Stimulated activated CD4-positive, alpha-beta T cell treated with anti-CD3 and anti-CD28 coated beads, Interleukin-2, amount 100 ng/mL, for 48 hours (primary cell): ENCODE data around the gene LRRC14B.

Experiments used
- DNase-seq, 2 donors: peaks; one replicate each; pipeline ENCODE4 v3.0.0-alpha.2; 2020

Gene LRRC14B

GRCh38 chr5:191036-191948 is at the start of gene LRRC14B:
Gene LRRC14B, plus strand, starts transcription at chr5:191495. Its CDS starts 44 bp downstream, at chr5:191539.
- DNase-seq, result no peak

- DNase-seq, result no peak
These were observed 49.5 kb upstream of the LRRC14B start for GRCh38 chr5:141761-142160.

GRCh38 chr5:142246-142810 is 49.0 kb upstream of the LRRC14B start:
- DNase-seq, result no peak

- DNase-seq, result no peak
These were observed 48.3 kb upstream of the LRRC14B start for GRCh38 chr5:143041-143440.

GRCh38 chr5:144941-145340 is 46.4 kb upstream of the LRRC14B start:
- DNase-seq, result no peak

GRCh38 chr5:145585-146323 is 45.5 kb upstream of the LRRC14B start:
- DNase-seq, result no peak

GRCh38 chr5:147751-148150 is 43.5 kb upstream of the LRRC14B start:
- no peak for DNase-seq

- no peak for DNase-seq
These were observed 41.4 kb upstream of the LRRC14B start for GRCh38 chr5:149745-150485.

- no peak for DNase-seq
These were observed 40.5 kb upstream of the LRRC14B start for GRCh38 chr5:150746-151145.

GRCh38 chr5:152077-152476 is 39.2 kb upstream of the LRRC14B start:
- no peak for DNase-seq

- DNase-seq, result no peak
These were observed 38.0 kb upstream of the LRRC14B start for GRCh38 chr5:153256-153655.

- no peak for DNase-seq
These were observed 37.1 kb upstream of the LRRC14B start for GRCh38 chr5:154236-154635.

GRCh38 chr5:154826-155225 is 36.5 kb upstream of the LRRC14B start:
- DNase-seq, result no peak

- DNase-seq, result no peak
These were observed 35.5 kb upstream of the LRRC14B start for GRCh38 chr5:155651-156410.

- DNase-seq, result no peak
These were observed 34.8 kb upstream of the LRRC14B start for GRCh38 chr5:156411-157072.

GRCh38 chr5:157126-157715 is 34.1 kb upstream of the LRRC14B start:
- no peak for DNase-seq

- no peak for DNase-seq
These were observed 33.5 kb upstream of the LRRC14B start for GRCh38 chr5:157801-158200.

GRCh38 chr5:158807-159447 is 32.4 kb upstream of the LRRC14B start:
- no peak for DNase-seq

- DNase-seq, result no peak
These were observed 31.7 kb upstream of the LRRC14B start for GRCh38 chr5:159448-160172.

- DNase-seq, result no peak
These were observed 31.2 kb upstream of the LRRC14B start for GRCh38 chr5:160173-160510.
